Activated naive CD4-positive, alpha-beta T cell treated with anti-CD3 and anti-CD28 coated beads, Interleukin-2, amount 50 U/mL, for 72 hours (primary cell): Measurements from ENCODE around the gene SERPINA7. TPM values are rescaled to one million over a fixed set of nuclear protein-coding genes. Genes with fewer than 3 reads are reported as not detected.
"Not testable (repeated sequence)": the region's sequence is repeated elsewhere in the genome, so short reads cannot be mapped to it uniquely, and the experiment has no call there.

ENCODE experiments used
- ATAC-seq, 2 donors: fragments of 150-1000 bp; cut with Tn5 transposase; 2 replicates each; pipeline ENCODE4 v1.10.0; 2021; ENCODE audit warnings: mild to moderate bottlenecking in 2 of 2, moderate library complexity in 2 of 2
- DNase-seq, 2 donors: peaks; one replicate each; pipeline ENCODE4 v3.0.0; 2021 to 2022; ENCODE audit warnings: low spot score in 2 of 2
- H3K27ac Mint-ChIP-seq, 2 donors: one replicate each; pipeline ENCODE4 v1.8.0; 2022; ENCODE audit warnings: mild to moderate bottlenecking in 2 of 2, mixed read lengths in 2 of 2
- H3K36me3 Mint-ChIP-seq, 2 donors: one replicate each; pipeline ENCODE4 v1.8.0; 2022; ENCODE audit warnings: mixed read lengths in 2 of 2
- H3K9me3 Mint-ChIP-seq, 2 donors: one replicate each; pipeline ENCODE4 v1.8.0; 2022; ENCODE audit warnings: mixed read lengths in 2 of 2
- total RNA-seq, 2 donors: library from RNA; stranded (reverse); gene quantifications; one replicate each; pipeline ENCODE4 v1.2.3, GENCODE V29; 2022

SERPINA7 gene
- total RNA-seq, 2 donors from 2014 or later: not detected

GRCh38 chrX:105999294-105999693 lies 39.2 kb downstream of the SERPINA7 start:
- no peak for DNase-seq
- Mint-ChIP-seq H3K36me3 (no peaks in the 10 kb centered on the region), H3K9me3 (no peaks in the 10 kb centered on the region), H3K27ac (no peak overlapping the region)
- no peak for ATAC-seq

GRCh38 chrX:105988487-105988886 lies 50.0 kb downstream of the SERPINA7 start:
- ATAC-seq, H3K27ac Mint-ChIP-seq, H3K36me3 Mint-ChIP-seq, DNase-seq: not testable (repeated sequence)
- H3K9me3 Mint-ChIP-seq: peaks cover 13 to 14% of the 10 kb centered on the region in 2 donors

Other genes with a start within 250 kb of the SERPINA7 start
- gene NRK, start 216.2 kb downstream of the SERPINA7 start, total RNA-seq: not detected
- not detected for gene PWWP3B, start 129.6 kb upstream of the SERPINA7 start, total RNA-seq